GM19328 (cell line): ENCODE results near the gene EPHA10.
"Not testable (repeated sequence)": the region's sequence is repeated elsewhere in the genome, so short reads cannot be mapped to it uniquely, and the experiment has no call there.

ENCODE experiments used
- ATAC-seq: cut with Tn5 transposase; IDR thresholded peaks from one replicate; pipeline ENCODE4 v1.9.1; 2021; ENCODE audit warnings: mild to moderate bottlenecking, moderate library complexity; ENCODE audit not compliant: unreplicated experiment

Gene EPHA10

GRCh38 chr1:37776946-37777516 is 12.1 kb upstream of the EPHA10 start:
- ATAC-seq = no peak

GRCh38 chr1:37771440-37771839 is 6.5 kb upstream of the EPHA10 start:
- not testable (repeated sequence) for ATAC-seq

DNA sequence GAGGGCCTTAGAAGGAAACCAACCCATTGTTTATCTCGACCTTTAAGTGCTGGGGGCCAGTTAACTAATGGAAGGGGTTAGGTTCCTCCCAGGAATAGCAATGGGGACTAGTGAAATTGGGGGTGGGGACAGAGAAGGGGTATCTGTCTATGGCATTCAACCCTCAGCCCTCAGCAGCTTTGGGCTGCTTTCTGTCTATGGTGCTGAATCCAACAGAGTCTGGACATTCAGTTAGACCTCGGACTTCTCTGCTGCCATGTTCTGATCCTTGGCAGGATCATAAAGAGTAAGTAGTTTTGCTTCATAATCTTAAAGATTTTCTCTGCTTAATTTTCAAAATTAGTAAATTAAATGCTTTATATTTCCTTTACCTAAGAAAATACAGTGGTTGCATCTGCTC is 2.6 kb upstream of the EPHA10 start:
- no peak for ATAC-seq

GRCh38 chr1:37765916-37766664 is 1.2 kb upstream of the EPHA10 start:
- ATAC-seq = no peak

GRCh38 chr1:37764414-37764825 is 500 bp downstream of the EPHA10 start:
- ATAC-seq = no peak

DNA sequence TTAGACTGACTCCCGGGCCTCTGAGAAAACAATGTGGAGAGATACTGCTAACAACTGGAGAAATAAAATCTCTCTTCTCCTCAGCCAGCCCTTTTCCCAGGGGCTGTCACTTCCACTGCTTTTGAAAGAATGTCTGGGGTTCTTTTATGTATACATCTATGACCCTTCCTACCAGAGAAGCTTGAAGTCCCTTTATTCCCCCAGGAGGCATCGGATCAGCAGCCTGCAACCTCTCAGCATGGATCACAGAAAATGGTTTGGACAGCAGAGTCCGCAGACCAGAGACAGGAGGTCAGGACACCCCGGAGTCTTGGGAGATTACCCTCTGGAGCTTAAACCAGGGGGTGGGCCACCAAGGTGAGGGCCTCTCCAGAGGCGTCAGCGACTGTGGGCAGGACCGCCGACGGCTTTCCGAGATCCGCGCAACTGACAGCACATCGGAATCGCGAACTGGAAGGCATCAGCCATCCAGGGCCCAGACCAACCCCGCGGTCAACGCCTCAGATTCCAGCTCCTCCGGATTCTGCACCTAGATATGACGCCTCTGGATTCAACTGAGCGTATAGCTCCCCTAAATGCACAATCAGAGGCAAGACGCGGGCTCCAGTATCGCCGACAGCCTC is 1.0 kb downstream of the EPHA10 start:
- ATAC-seq = no peak

GRCh38 chr1:37762516-37762915 is 2.4 kb downstream of the EPHA10 start:
- ATAC-seq = no peak

DNA sequence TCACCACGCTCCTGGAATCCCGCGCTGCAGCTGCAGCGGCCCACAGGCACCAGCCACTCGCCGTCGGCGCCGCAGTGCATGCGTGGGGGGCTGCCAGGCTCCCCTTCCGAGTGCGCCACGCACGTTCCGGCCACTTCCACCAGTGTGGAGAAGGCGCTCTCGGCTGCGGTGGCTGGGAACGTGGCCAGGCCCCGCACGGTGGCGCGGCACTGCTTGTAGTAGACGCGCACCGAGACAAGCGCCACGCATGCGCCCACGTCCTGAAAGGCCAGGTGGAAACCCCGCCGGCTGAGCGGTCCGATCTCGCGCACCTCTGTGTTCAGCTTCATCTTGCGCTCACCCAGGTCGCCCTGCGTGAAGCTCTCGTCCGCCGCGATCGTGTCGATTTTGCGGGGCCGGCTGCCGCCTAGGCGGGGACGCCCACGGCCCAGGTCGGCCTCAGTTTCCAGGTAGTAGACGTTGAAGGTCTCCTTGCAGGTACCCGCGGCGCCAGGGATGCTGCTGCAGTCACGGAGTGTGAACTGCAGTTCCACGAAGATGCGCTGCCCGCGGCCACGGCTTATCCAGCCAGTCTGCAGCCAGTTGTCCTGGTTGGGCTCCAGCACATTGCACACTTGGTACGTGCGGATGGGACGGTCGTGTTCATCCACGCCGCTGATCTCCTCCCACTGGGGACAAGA is 3.4 kb downstream of the EPHA10 start:
- ATAC-seq = no peak

GRCh38 chr1:37759451-37759850 is 5.5 kb downstream of the EPHA10 start:
- no peak for ATAC-seq

- no peak for ATAC-seq
These were observed 8.9 kb downstream of the EPHA10 start for GRCh38 chr1:37755951-37756560.

DNA sequence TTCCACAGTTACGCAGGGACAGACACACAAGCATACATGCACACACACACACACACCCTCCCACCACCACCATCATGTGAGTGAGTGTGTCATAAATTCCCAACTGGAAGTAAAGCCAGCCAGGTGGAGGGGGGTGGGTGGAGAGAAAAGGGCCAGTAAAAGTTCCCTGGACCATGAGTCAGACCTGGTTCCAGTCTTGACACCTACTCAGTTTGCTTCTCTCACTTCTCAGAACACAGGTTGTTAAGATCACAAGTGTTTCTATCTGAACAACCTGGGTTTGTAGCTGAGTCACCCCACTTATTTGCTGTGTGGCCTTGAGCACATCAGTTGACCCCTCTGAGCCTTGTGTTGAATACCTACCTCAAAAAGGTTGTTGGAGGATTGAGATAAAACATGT is 9.6 kb downstream of the EPHA10 start:
- no peak for ATAC-seq

GRCh38 chr1:37753473-37754321 is 11.2 kb downstream of the EPHA10 start:
- no peak for ATAC-seq

- ATAC-seq = no peak
These were observed 12.1 kb downstream of the EPHA10 start for GRCh38 chr1:37752583-37753471.

DNA sequence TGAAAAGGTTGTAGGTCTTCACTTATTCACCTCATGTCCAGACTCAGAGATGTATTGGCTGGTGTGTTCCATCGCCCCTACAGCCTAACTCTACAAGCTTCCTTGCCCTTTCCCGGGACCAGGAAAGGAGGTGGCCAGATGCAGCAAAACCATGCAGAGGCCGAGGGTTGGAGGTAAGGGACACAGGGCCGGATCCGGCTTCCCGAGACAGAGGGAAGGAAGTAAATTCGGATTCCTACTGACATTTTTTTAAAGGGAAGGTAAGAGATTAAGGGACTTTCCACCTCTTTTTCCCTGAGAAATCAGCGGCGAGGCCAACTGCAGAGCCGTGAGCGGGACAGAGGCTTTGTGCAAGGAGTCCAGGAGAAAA is 12.7 kb downstream of the EPHA10 start:
- no peak for ATAC-seq

- ATAC-seq = no peak
These were observed 16.4 kb downstream of the EPHA10 start for GRCh38 chr1:37748565-37748964.

DNA sequence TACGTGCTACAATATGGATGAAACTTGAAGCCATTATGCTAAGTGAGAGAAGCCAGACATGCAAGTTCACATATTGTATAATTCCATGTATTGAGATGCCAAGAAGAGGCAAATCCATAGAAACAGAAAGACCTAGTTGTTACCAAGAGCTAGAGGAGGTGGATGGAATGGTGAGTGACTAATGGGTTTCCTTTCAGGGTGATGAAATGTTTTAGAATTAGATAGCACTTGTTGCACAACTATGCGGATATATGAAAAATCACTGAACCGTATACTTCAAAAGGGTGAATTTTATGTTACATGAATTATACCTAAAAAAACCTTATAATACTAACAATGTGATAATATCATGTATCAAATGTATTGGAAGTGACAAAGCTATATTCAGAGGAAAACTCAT is 18.1 kb downstream of the EPHA10 start:
- no peak for ATAC-seq

- no peak for ATAC-seq
These were observed 23.3 kb downstream of the EPHA10 start for GRCh38 chr1:37741662-37742061.

DNA sequence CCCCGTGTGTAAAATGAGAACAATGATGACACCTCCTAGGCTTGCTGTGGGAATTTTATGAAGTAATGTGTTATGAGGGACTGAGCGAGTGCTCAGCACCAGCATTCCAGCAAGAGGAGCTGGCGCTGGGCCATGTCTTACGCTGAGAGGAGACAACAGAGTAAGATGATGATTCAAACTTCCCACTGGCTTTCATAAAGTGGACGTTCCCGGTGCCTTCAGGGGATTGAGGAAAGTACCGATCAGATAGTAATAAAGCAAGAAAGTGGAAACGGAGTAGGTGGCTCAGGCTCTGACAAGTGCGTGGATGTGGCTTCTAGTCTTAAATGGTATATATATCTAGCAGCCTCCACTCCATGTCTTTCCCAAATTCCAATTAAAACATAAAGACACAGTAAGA is 23.8 kb downstream of the EPHA10 start:
- no peak for ATAC-seq

GRCh38 chr1:37739222-37739621 is 25.7 kb downstream of the EPHA10 start:
- no peak for ATAC-seq
